Measurements from ENCODE around the gene PHLDB1.

Gene PHLDB1

GRCh38 chr11:118643142-118643994 is 36.0 kb downstream of the PHLDB1 start:
- TF ChIP-seq, protein P1, sequence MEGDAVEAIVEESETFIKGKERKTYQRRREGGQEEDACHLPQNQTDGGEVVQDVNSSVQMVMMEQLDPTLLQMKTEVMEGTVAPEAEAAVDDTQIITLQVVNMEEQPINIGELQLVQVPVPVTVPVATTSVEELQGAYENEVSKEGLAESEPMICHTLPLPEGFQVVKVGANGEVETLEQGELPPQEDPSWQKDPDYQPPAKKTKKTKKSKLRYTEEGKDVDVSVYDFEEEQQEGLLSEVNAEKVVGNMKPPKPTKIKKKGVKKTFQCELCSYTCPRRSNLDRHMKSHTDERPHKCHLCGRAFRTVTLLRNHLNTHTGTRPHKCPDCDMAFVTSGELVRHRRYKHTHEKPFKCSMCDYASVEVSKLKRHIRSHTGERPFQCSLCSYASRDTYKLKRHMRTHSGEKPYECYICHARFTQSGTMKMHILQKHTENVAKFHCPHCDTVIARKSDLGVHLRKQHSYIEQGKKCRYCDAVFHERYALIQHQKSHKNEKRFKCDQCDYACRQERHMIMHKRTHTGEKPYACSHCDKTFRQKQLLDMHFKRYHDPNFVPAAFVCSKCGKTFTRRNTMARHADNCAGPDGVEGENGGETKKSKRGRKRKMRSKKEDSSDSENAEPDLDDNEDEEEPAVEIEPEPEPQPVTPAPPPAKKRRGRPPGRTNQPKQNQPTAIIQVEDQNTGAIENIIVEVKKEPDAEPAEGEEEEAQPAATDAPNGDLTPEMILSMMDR (IDR thresholded peaks at IDR 0.05; ENCODE audit: low read depth, low read length), result no peak
- no peak overlapping the region for H3K4me3 ChIP-seq (ENCODE audit: low read depth, low read length)

- TF ChIP-seq, protein P1 (IDR thresholded peaks at IDR 0.05; ENCODE audit: low read depth, low read length), result no peak
- no peak overlapping the region for H3K4me3 ChIP-seq (ENCODE audit: low read depth, low read length)
These were observed 36.6 kb downstream of the PHLDB1 start for GRCh38 chr11:118643995-118644345.

DNA sequence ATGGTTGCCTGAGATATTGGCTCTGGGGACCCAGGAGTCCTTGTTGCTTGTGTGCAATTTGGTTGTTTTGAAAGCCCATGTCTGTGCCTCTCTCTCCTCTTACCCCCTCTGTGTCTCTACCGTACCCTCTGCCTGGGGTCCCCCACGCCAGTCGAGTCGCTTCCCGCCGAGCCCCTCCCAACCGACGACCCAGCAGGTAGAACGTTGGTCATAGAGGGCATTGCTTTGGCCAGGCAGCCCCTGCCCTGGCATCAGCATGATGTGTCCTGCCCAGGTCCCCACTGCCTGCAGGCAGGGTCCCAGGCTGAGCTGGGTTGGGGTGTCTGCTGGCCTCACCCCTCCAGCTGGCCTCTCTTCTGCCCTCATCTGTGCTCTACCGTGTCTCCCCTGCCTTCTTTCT is 37.1 kb downstream of the PHLDB1 start:
- TF ChIP-seq, protein P1 (IDR thresholded peaks at IDR 0.05; ENCODE audit: low read depth, low read length), result no peak
- no peak overlapping the region for H3K4me3 ChIP-seq (ENCODE audit: low read depth, low read length)

- H3K4me3 ChIP-seq (ENCODE audit: low read depth, low read length), result no peak overlapping the region
- TF ChIP-seq, protein P1 (IDR thresholded peaks at IDR 0.05; ENCODE audit: low read depth, low read length), result no peak
These were observed 37.8 kb downstream of the PHLDB1 start for GRCh38 chr11:118645066-118645715.

- TF ChIP-seq, protein P1 (IDR thresholded peaks at IDR 0.05; ENCODE audit: low read depth, low read length), result no peak
- H3K4me3 ChIP-seq (ENCODE audit: low read depth, low read length), result no peak overlapping the region
These were observed 39.0 kb downstream of the PHLDB1 start for GRCh38 chr11:118646393-118646792.

GRCh38 chr11:118648291-118648690 is 40.9 kb downstream of the PHLDB1 start:
- H3K4me3 ChIP-seq (ENCODE audit: low read depth, low read length), result no peak overlapping the region
- TF ChIP-seq, protein P1 (IDR thresholded peaks at IDR 0.05; ENCODE audit: low read depth, low read length), result no peak

DNA sequence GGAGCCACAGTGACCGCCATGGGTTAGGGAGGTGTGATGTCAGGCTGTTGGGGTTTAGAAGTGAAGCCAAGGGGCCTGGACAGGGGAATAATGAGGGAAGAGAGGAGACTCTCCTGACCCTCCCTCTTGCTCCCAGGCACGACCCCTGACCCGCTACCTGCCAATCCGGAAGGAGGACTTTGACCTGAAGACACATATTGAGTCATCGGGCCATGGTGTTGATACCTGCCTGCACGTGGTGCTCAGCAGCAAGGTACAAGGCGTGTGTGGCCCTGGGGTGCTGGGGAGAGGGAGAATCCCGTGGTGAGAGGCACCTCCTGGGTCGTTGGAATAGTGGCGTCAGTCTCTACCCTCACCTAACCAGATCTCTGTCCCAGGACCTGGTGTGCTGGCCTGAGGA is 42.5 kb downstream of the PHLDB1 start:
- TF ChIP-seq, protein P1 (IDR thresholded peaks at IDR 0.05; ENCODE audit: low read depth, low read length), result no peak
- no peak overlapping the region for H3K4me3 ChIP-seq (ENCODE audit: low read depth, low read length)
